ENCODE measurements around the gene EOMES. TPM values are rescaled to one million over a fixed set of nuclear protein-coding genes. Genes with fewer than 3 reads are reported as not detected.

EOMES gene
- total RNA-seq, 1 donor from 2014 or later: not detected

- Mint-ChIP-seq H3K27ac (ENCODE audit: unreplicated experiment) (no peak overlapping the region), H3K9me3 (ENCODE audit: unreplicated experiment) (peaks cover 16% of the 10 kb centered on the region), H3K4me3 (ENCODE audit: unreplicated experiment) (peak overlapping the region; percentile 63), H3K36me3 (ENCODE audit: unreplicated experiment) (no peaks in the 10 kb centered on the region), H3K27me3 (ENCODE audit: unreplicated experiment) (peaks cover 32% of the 10 kb centered on the region), H3K4me1 (ENCODE audit: low read depth, unreplicated experiment) (peaks cover 21% of the 10 kb centered on the region)
- no peak for TF ChIP-seq CTCF (IDR thresholded peaks at IDR 0.05; ENCODE audit: partially characterized antibody, unreplicated experiment)
- DNase-seq: no peak
Observed at GRCh38 chr3:27730774-27731659, 8.9 kb upstream of the EOMES start.

GRCh38 chr3:27729748-27730611, 7.9 kb upstream of the EOMES start:
- peaks cover 35% of the 10 kb centered on the region for H3K27me3 Mint-ChIP-seq (ENCODE audit: unreplicated experiment)
- TF ChIP-seq CTCF (IDR thresholded peaks at IDR 0.05; ENCODE audit: partially characterized antibody, unreplicated experiment): no peak
- H3K9me3 Mint-ChIP-seq (ENCODE audit: unreplicated experiment): peaks cover 16% of the 10 kb centered on the region
- DNase-seq: peak; percentile 32
- no peaks in the 10 kb centered on the region for H3K36me3 Mint-ChIP-seq (ENCODE audit: unreplicated experiment)
- H3K27ac Mint-ChIP-seq (ENCODE audit: unreplicated experiment): no peak overlapping the region
- peaks cover 21% of the 10 kb centered on the region for H3K4me1 Mint-ChIP-seq (ENCODE audit: low read depth, unreplicated experiment)
- H3K4me3 Mint-ChIP-seq (ENCODE audit: unreplicated experiment): peak overlapping the region; percentile 63

- H3K36me3 Mint-ChIP-seq (ENCODE audit: unreplicated experiment): no peaks in the 10 kb centered on the region
- no peak for TF ChIP-seq CTCF (IDR thresholded peaks at IDR 0.05; ENCODE audit: partially characterized antibody, unreplicated experiment)
- H3K4me3 Mint-ChIP-seq (ENCODE audit: unreplicated experiment): peak overlapping the region; percentile 63
- H3K27ac Mint-ChIP-seq (ENCODE audit: unreplicated experiment): no peak overlapping the region
- peaks cover 39% of the 10 kb centered on the region for H3K27me3 Mint-ChIP-seq (ENCODE audit: unreplicated experiment)
- peaks cover 23% of the 10 kb centered on the region for H3K4me1 Mint-ChIP-seq (ENCODE audit: low read depth, unreplicated experiment)
- no peak for DNase-seq
- peaks cover 19% of the 10 kb centered on the region for H3K9me3 Mint-ChIP-seq (ENCODE audit: unreplicated experiment)
Observed at GRCh38 chr3:27729325-27729724, 7.2 kb upstream of the EOMES start.

- DNase-seq: peak; percentile 70
- Mint-ChIP-seq H3K27me3 (ENCODE audit: unreplicated experiment) (peaks cover 46% of the 10 kb centered on the region), H3K4me1 (ENCODE audit: low read depth, unreplicated experiment) (peaks cover 31% of the 10 kb centered on the region), H3K4me3 (ENCODE audit: unreplicated experiment) (peak overlapping the region; percentile 63), H3K9me3 (ENCODE audit: unreplicated experiment) (peaks cover 20% of the 10 kb centered on the region), H3K36me3 (ENCODE audit: unreplicated experiment) (no peaks in the 10 kb centered on the region), H3K27ac (ENCODE audit: unreplicated experiment) (no peak overlapping the region)
- peak; percentile 24 for TF ChIP-seq CTCF (IDR thresholded peaks at IDR 0.05; ENCODE audit: partially characterized antibody, unreplicated experiment)
Observed at GRCh38 chr3:27728195-27729087, 6.3 kb upstream of the EOMES start.

Data from glutamatergic neuron (in vitro differentiated cells).